CD4-positive, alpha-beta T cell treated with Interleukin-15 for 1 hour (primary cell): Measurements from ENCODE around the gene IGFBP4.
"Not testable (repeated sequence)": the region's sequence is repeated elsewhere in the genome, so short reads cannot be mapped to it uniquely, and the experiment has no call there.

Experiments
- DNase-seq: peaks from one replicate; pipeline ENCODE4 v3.0.0-alpha.2; 2020

Gene IGFBP4

DNA sequence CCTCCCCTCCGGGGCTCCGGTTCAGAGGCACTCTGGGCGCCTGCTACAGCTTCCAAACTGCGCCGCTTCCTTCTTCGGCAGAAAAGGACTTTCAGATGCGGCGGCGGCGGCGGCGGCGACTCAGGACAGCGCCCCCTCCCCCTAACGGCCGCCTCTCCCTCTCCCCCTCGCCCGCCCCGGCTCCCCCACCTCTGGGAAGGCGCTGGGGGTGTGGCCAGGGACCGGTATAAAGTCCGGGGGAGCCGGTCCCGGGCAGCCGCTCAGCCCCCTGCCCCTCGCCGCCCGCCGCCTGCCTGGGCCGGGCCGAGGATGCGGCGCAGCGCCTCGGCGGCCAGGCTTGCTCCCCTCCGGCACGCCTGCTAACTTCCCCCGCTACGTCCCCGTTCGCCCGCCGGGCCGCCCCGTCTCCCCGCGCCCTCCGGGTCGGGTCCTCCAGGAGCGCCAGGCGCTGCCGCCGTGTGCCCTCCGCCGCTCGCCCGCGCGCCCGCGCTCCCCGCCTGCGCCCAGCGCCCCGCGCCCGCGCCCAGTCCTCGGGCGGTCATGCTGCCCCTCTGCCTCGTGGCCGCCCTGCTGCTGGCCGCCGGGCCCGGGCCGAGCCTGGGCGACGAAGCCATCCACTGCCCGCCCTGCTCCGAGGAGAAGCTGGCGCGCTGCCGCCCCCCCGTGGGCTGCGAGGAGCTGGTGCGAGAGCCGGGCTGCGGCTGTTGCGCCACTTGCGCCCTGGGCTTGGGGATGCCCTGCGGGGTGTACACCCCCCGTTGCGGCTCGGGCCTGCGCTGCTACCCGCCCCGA is at the start of gene IGFBP4:
Gene IGFBP4, plus strand, starts transcription at position 255 of the 792 bp plus-strand sequence. Its CDS starts 286 bp downstream, at position 541.
- DNase-seq: peak; percentile 74

- DNase-seq: no peak
Measured at GRCh38 chr17:40399185-40399584, 44.1 kb upstream of the IGFBP4 start.

GRCh38 chr17:40402668-40403067 is 40.6 kb upstream of the IGFBP4 start:
- no peak for DNase-seq

- no peak for DNase-seq
Measured at GRCh38 chr17:40404003-40404402, 39.2 kb upstream of the IGFBP4 start.

DNA sequence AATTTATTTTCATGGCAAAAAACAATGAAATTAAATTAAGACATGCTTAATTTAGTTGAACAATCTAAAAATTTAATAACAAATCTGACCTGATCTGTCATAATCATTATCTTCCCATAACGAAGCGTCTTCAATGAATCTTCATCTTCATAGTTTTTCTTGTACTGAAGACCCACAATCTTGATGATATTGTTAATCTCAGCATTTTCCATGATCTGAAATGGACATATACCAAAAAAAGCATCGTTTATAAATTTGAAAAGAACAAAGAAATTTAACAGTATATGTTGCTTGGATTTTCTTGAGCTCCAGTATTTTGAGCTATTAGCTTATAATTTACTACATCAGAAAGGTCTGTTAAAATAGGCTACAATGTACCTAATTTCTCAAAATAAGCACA is 35.8 kb upstream of the IGFBP4 start:
- no peak for DNase-seq

DNA sequence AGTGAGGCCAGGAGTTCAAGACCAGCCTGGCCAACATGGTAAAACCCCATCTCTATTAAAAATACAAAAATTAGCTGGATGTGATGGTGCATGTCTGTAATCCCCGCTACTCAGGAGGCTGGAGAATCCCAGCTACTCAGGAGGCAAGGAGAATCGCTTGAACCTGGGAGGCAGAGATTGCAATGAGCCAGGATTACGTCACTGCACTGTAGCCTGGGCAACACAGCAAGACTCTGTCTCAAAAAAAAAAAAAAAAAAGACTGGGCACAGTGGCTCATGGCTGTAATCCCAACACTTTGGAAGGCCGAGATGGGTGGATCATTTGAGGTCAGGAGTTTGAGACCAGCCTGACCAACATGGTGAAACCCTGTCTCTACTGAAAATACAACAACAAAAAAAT is 33.7 kb upstream of the IGFBP4 start:
- not testable (repeated sequence) for DNase-seq

GRCh38 chr17:40410082-40410481 is 33.2 kb upstream of the IGFBP4 start:
- DNase-seq: no peak

DNA sequence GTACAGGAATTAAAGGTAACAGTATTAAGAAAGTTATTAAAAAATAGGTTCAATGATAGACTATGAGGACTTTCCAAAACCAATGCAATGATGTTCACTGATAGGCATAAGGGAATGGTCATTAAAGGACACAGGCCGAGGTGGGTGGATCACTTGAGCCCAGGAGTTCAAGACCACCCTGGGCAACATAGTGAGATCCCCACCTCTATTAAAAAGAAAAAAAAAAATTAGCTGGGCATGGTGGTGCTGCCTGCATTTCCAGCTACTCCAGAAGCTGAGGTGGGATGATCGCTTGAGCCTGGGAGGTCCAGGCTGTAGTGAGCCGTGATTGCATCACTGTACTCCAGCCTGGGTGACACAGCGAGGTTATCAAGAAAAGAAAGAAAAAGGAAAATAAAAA is 31.4 kb upstream of the IGFBP4 start:
- no peak for DNase-seq

DNA sequence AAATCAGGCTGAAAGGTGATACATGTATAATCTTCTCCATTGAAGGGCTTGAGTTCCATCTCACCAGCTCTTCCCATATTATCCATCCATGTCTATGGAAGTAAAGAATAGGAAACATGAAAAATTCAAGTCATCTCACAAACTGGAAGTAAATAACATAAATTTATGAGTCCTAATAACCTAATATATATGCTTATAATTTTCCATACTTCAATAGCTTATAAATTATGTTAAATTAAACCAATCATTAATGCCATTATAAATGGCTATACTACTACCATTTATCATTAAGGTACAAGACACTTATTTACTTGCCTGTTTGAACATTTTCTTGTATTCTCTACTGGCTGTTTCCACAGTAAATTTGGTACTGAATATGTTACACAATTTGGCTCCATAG is 30.4 kb upstream of the IGFBP4 start:
- no peak for DNase-seq

GRCh38 chr17:40414312-40414711 is 28.9 kb upstream of the IGFBP4 start:
- not testable (repeated sequence) for DNase-seq

DNA sequence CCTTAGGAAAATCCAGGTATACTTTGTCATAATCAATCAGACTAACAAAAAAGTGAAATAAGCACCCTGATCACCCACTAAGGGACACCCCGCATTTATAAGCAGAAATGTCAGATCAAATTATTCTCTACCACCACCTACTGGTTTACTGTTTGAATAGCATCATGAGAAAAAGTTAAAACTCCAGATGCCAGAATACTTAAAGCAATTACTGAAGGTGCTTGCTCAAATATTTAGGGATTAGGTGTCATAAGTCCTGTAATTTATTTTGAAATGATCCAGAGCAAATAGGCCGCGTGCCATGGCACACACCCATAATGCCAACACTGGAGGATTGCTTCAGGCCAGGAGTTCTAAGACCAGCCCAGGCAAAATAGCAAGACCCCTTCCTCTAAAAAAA is 27.9 kb upstream of the IGFBP4 start:
- DNase-seq: no peak

DNA sequence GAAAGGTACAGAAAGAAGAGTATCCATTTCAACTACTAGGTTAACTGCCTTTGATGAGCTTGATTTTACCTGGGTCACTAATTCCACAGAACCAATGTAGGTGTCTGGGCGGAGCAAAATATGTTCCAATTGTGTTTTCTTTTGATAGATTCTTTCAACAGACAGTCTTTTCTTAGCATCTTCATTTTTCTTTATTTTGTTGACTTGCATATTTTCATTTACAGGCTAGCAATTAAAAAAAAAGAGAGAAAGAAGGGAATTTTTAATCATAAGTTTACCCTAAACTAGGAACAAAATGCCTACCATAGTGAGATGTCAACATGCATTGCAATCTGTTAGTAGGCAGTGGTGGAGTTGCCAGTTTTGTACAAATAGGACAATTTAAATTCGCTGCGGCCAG is 26.6 kb upstream of the IGFBP4 start:
- no peak for DNase-seq

- DNase-seq: no peak
Measured at GRCh38 chr17:40417258-40417608, 26.0 kb upstream of the IGFBP4 start.

GRCh38 chr17:40417609-40418427 is 25.4 kb upstream of the IGFBP4 start, which contains the start of gene TOP2A:
TOP2A (minus strand) TSS chr17:40417896; CDS start chr17:40417791, 105 bp downstream.
- DNase-seq: peak; percentile 97

DNA sequence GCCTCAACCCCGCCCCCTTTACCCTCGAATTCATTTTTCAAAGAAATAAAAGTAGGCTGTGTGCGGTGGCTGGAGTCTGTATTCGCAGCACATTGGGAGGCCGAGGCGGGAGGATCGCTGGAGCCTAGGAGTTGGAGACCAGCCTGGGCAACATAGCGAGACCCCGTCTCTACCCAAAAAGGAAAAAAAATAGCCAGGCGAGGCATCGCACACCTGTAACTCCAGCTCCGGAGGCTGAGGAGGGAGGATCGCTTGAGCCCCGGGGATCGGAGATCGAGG is 24.9 kb upstream of the IGFBP4 start:
- DNase-seq: no peak

DNA sequence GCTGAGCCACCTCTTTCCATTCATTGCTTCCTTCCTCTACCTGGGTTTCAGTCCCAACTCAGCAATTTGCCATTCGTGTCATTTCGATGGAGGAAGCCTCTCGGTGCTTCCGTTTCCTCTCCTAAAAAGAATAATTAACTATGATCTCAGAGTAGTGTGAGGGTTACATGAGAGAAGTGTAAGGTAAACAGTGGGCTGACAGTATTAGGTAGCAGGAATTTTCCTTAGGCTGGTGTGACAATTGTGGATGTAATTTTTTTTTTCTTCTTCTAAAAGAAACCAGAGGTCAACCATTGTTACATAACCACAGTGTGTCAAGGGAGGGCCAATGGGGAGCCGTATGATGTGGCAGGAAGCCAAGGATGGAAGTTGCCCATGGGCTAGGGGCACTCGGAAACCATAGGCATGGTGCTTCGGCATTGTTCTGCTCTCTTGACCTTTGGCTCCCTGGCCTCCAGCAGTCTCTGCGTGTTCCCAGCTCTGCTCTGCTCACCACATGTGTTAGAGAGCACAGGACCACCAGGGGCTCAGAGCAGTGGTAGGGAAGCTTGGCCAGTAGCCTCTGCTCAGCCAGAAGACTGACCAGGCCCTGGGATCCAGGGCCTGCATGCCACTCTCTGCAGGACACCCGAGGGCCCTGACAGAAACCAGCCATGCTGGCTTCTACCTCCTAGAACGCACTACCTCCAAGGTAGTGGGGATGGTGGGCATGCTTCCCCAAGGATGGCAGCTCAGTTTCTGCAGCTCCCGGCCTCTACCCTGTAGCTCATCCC is 23.5 kb upstream of the IGFBP4 start:
- no peak for DNase-seq

GRCh38 chr17:40422990-40423633 is 20.1 kb upstream of the IGFBP4 start:
- no peak for DNase-seq

- no peak for DNase-seq
Measured at GRCh38 chr17:40425741-40426140, 17.5 kb upstream of the IGFBP4 start.

GRCh38 chr17:40427002-40427491 is 16.2 kb upstream of the IGFBP4 start:
- DNase-seq: no peak

DNA sequence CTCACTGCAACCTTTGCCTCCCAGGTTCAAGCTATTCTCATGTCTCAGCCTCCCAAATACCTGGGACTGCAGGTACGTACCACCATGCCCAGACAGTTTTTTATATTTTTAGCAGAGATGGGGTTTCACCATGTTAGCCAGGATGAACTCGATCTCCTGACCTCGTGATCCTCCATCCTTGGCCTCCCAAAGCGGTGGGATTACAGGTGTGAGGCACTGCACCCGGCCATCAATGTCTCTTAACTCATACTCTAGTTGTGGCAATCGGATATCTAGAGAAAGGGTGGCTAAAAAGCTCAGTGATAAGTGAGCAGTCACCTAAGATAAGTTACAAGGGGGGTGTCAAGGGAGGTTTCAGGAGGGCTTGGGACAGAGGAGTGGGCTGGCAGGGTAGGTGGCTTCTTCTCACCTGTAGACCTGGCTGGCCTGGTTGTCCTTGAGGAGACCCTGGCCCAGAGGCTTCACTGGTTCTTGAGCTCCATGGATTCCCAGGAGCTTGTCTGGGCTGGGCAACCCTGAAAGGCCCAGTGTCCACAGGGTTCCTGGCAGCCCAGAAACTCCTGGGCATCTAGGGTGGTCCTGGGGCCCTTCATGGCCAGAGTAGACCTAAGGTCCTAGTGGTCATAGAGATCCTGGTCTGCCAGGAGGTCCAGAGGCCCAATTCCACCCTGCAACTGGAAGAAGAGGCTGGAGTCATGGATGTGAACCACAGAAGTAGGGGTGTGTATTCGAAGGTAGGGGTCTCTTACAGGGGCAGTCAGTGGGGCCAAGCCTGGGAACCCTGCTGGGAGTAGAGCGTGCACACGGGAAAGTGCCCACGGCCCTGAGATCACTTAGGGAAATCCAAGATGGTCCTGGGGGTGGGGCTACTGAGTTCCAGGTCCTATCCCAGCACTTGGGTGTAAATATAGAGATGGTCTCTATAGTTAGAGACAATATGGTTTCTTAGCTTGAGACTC is 12.7 kb upstream of the IGFBP4 start:
- no peak for DNase-seq

GRCh38 chr17:40431231-40431602 is 12.0 kb upstream of the IGFBP4 start:
- DNase-seq: no peak
